NT2/D1 (cell line): ENCODE measurements around the gene PRKRA.

ENCODE experiments used
- SUZ12 ChIP-seq: IDR thresholded peaks from 2 replicates; pipeline ENCODE4 v1.6.1; 2011; ENCODE audit not compliant: insufficient read length, insufficient read depth; ENCODE audit errors: extremely low read depth
- YY1 ChIP-seq: IDR thresholded peaks from 2 replicates; pipeline ENCODE4 v1.6.1; 2011; ENCODE audit not compliant: insufficient read length, insufficient read depth
- ZNF274 ChIP-seq: IDR thresholded peaks from 2 replicates; pipeline ENCODE4 v1.6.1; 2011; ENCODE audit warnings: mild to moderate bottlenecking, low read depth, low read length

- no peak for TF ChIP-seq ZNF274
- no peak for TF ChIP-seq SUZ12
- no peak for TF ChIP-seq YY1
Observed at GRCh38 chr2:178478439-178479274, 27.7 kb upstream of the PRKRA start, which contains the start of gene FKBP7.
